Measurements from ENCODE around the gene ACKR2. TPM values are rescaled to one million over a fixed set of nuclear protein-coding genes. Genes with fewer than 3 reads are reported as not detected.
A peak's percentile ranks its signal among the peaks of the same experiment; 100 is the strongest.

Gene ACKR2
- total and polyA plus RNA-seq, 2 experiments from 2014 or later, result 0.35 TPM; not detected in 1

GRCh38 chr3:42844815-42845214, 35.6 kb downstream of the ACKR2 start (continued):
- TF ChIP-seq, protein P1, sequence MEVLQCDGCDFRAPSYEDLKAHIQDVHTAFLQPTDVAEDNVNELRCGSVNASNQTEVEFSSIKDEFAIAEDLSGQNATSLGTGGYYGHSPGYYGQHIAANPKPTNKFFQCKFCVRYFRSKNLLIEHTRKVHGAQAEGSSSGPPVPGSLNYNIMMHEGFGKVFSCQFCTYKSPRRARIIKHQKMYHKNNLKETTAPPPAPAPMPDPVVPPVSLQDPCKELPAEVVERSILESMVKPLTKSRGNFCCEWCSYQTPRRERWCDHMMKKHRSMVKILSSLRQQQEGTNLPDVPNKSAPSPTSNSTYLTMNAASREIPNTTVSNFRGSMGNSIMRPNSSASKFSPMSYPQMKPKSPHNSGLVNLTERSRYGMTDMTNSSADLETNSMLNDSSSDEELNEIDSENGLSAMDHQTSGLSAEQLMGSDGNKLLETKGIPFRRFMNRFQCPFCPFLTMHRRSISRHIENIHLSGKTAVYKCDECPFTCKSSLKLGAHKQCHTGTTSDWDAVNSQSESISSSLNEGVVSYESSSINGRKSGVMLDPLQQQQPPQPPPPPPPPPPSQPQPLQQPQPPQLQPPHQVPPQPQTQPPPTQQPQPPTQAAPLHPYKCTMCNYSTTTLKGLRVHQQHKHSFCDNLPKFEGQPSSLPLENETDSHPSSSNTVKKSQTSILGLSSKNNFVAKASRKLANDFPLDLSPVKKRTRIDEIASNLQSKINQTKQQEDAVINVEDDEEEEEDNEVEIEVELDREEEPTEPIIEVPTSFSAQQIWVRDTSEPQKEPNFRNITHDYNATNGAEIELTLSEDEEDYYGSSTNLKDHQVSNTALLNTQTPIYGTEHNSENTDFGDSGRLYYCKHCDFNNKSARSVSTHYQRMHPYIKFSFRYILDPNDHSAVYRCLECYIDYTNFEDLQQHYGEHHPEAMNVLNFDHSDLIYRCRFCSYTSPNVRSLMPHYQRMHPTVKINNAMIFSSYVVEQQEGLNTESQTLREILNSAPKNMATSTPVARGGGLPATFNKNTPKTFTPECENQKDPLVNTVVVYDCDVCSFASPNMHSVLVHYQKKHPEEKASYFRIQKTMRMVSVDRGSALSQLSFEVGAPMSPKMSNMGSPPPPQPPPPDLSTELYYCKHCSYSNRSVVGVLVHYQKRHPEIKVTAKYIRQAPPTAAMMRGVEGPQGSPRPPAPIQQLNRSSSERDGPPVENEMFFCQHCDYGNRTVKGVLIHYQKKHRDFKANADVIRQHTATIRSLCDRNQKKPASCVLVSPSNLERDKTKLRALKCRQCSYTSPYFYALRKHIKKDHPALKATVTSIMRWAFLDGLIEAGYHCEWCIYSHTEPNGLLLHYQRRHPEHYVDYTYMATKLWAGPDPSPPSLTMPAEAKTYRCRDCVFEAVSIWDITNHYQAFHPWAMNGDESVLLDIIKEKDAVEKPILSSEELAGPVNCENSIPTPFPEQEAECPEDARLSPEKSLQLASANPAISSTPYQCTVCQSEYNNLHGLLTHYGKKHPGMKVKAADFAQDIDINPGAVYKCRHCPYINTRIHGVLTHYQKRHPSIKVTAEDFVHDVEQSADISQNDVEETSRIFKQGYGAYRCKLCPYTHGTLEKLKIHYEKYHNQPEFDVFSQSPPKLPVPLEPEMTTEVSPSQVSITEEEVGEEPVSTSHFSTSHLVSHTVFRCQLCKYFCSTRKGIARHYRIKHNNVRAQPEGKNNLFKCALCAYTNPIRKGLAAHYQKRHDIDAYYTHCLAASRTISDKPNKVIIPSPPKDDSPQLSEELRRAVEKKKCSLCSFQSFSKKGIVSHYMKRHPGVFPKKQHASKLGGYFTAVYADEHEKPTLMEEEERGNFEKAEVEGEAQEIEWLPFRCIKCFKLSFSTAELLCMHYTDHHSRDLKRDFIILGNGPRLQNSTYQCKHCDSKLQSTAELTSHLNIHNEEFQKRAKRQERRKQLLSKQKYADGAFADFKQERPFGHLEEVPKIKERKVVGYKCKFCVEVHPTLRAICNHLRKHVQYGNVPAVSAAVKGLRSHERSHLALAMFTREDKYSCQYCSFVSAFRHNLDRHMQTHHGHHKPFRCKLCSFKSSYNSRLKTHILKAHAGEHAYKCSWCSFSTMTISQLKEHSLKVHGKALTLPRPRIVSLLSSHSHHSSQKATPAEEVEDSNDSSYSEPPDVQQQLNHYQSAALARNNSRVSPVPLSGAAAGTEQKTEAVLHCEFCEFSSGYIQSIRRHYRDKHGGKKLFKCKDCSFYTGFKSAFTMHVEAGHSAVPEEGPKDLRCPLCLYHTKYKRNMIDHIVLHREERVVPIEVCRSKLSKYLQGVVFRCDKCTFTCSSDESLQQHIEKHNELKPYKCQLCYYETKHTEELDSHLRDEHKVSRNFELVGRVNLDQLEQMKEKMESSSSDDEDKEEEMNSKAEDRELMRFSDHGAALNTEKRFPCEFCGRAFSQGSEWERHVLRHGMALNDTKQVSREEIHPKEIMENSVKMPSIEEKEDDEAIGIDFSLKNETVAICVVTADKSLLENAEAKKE (CRISPR knock-in tag; IDR thresholded peaks at IDR 0.05), result no peak

DNA sequence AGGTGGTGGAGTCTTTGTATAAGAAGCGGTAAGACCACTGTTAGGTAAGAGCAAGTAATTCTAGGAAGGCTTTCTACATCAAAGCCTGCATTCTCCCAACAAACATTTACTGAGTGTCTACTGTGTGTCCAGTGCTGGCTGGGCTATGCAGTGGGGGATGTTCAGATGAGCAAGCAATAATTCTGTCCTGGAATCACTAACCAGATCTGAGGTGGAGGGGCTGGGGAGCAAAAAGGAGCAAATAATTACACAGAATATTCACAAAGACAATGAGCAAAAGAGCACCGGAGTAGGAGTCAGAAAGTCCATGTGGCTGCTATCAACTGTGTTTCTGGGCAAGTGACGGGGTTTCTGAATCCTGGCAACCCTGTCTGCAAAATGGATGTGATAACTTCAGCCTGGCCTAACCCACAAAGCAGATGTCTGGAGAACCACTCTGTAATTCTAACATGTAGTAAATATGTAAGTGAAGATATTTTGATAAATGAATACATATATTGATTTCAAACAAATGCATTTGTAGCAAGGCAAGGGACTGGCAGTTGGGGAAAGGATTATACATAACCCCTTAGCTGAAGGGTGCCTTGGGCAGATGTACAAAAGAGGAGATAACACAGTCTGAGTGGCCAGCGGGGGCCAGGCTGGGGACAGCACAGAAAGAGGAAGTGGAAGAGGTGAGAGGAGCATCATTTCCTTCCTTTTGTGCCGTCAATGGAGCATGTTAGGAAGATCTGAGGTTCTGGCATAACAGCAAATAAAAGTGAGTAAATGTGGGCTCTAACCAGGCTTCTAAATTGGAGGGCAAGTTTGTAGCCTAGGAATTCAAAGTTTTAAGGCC, 37.7 kb downstream of the ACKR2 start:
- H3K36me3 Mint-ChIP-seq (ENCODE audit: low read depth), result no peaks in the 10 kb centered on the region
- H3K4me3 Mint-ChIP-seq, result no peak overlapping the region
- no peaks in the 10 kb centered on the region for H4K20me1 ChIP-seq (replicated peaks; ENCODE audit: insufficient read depth)
- H3K9me3 Mint-ChIP-seq, result no peaks in the 10 kb centered on the region
- no peaks in the 10 kb centered on the region for H3K27me3 ChIP-seq (ENCODE audit: insufficient read depth)
- no peaks in the 10 kb centered on the region; the same call in 1 of the 2 replicates for H3K4me1 ChIP-seq (ENCODE audit: insufficient read depth)
- H3K9me2 ChIP-seq (ENCODE audit: insufficient read depth), result peaks cover 4% of the 10 kb centered on the region; the same call in 1 of the 2 replicates
- peaks cover 5% of the 10 kb centered on the region for H3K27me3 Mint-ChIP-seq (ENCODE audit: insufficient read depth, low read depth, poor library complexity)
- no peak overlapping the region for H3K27ac ChIP-seq (ENCODE audit: low read depth)
- no peaks in the 10 kb centered on the region for H3K79me2 ChIP-seq (replicated peaks; ENCODE audit: insufficient read depth)
- no peaks in the 10 kb centered on the region for H3F3A ChIP-seq (replicated peaks; ENCODE audit: low read depth)
- H3K4me2 ChIP-seq, result no peak overlapping the region
- no peaks in the 10 kb centered on the region for H3K36me3 ChIP-seq (ENCODE audit: insufficient read depth)
- no peak overlapping the region for H3K4me3 ChIP-seq
- peak overlapping the region; percentile 43 for H2AFZ ChIP-seq
- H3K4me1 Mint-ChIP-seq, result peaks cover 15% of the 10 kb centered on the region
- ATAC-seq, result no peak
- no peak overlapping the region for H3K27ac Mint-ChIP-seq
- no peak for DNase-seq (ENCODE audit: low spot score)
- no peak for TF ChIP-seq ZNF114 (CRISPR knock-in tag; IDR thresholded peaks at IDR 0.05)
- TF ChIP-seq REST (IDR thresholded peaks at IDR 0.05; ENCODE audit: unreplicated experiment), result no peak
- no peak for TF ChIP-seq EZH2phosphoT487 (IDR thresholded peaks at IDR 0.05; ENCODE audit: unreplicated experiment)
- no peak for TF ChIP-seq CREB1 (CRISPR knock-in tag; IDR thresholded peaks at IDR 0.05; ENCODE audit: low read depth)
- no peak for TF ChIP-seq ZNF331 (CRISPR knock-in tag; IDR thresholded peaks at IDR 0.05; ENCODE audit: low read depth)
- TF ChIP-seq, protein P2, sequence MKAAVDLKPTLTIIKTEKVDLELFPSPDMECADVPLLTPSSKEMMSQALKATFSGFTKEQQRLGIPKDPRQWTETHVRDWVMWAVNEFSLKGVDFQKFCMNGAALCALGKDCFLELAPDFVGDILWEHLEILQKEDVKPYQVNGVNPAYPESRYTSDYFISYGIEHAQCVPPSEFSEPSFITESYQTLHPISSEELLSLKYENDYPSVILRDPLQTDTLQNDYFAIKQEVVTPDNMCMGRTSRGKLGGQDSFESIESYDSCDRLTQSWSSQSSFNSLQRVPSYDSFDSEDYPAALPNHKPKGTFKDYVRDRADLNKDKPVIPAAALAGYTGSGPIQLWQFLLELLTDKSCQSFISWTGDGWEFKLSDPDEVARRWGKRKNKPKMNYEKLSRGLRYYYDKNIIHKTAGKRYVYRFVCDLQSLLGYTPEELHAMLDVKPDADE (IDR thresholded peaks at IDR 0.05), result no peak
- no peak for TF ChIP-seq JUNB (IDR thresholded peaks at IDR 0.05; ENCODE audit: unreplicated experiment)
- TF ChIP-seq CTCF (conservative IDR thresholded peaks at IDR 0.05; ENCODE audit: low read depth in 2 of 2), result no peak
- TF ChIP-seq EZH2 (IDR thresholded peaks at IDR 0.05; ENCODE audit: low read depth, unreplicated experiment), result no peak
- TF ChIP-seq NANOG (IDR thresholded peaks at IDR 0.05; ENCODE audit: borderline replicate concordance), result no peak

All from GM23338 (cell line).